Activated naive CD8-positive, alpha-beta T cell (primary cell): ENCODE results near the gene PTPRM.

Experiments
- H3K27ac Mint-ChIP-seq: one replicate; pipeline ENCODE4 v1.8.0; 2021; ENCODE audit warnings: mixed read lengths
- H3K27me3 Mint-ChIP-seq: one replicate; pipeline ENCODE4 v1.8.0; 2021; ENCODE audit warnings: mixed read lengths
- H3K36me3 Mint-ChIP-seq: one replicate; pipeline ENCODE4 v1.8.0; 2021; ENCODE audit warnings: mixed read lengths
- H3K4me1 Mint-ChIP-seq: one replicate; pipeline ENCODE4 v1.8.0; 2021; ENCODE audit warnings: low read depth, mixed read lengths
- H3K4me3 Mint-ChIP-seq: one replicate; pipeline ENCODE4 v1.8.0; 2021; ENCODE audit warnings: mild to moderate bottlenecking, mixed read lengths
- H3K9me3 Mint-ChIP-seq: one replicate; pipeline ENCODE4 v1.8.0; 2021; ENCODE audit warnings: low read depth, mixed read lengths

The PTPRM gene

DNA sequence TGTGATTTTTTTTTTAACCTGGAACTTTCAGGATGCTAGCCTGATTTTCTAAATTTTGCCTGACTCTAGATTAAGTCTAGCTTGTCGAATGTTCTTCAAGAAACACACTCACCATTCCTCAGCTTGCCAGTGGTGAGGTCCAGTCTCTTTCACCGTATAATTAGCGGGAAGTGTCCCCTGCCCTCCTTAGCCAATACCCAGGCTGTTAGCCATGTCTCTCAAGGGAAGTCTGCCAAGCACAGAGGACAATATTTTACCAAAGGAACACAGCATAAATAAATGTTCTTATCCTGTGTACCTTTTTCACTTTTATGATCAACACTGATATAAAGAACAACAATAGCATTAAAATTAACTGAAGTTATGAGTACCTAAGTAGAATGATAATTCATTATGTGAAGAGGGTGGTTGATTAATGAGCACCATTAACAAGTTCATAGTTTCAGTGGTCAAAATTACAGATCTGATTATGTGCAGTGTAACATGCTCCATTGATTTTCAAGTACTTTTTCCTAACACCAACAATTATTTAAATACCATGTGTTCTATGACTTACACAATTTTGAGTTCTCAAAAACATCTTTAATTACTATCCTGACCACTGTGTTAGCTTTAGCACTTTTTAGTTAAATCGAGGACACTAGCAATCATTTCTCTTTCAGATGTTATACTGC lies 596.3 kb downstream of the PTPRM start:
- H3K27ac Mint-ChIP-seq = no peak overlapping the region
- H3K4me1 Mint-ChIP-seq = no peaks in the 10 kb centered on the region
- no peaks in the 10 kb centered on the region for H3K27me3 Mint-ChIP-seq
- no peaks in the 10 kb centered on the region for H3K9me3 Mint-ChIP-seq
- no peaks in the 10 kb centered on the region for H3K36me3 Mint-ChIP-seq
- H3K4me3 Mint-ChIP-seq = no peak overlapping the region

DNA sequence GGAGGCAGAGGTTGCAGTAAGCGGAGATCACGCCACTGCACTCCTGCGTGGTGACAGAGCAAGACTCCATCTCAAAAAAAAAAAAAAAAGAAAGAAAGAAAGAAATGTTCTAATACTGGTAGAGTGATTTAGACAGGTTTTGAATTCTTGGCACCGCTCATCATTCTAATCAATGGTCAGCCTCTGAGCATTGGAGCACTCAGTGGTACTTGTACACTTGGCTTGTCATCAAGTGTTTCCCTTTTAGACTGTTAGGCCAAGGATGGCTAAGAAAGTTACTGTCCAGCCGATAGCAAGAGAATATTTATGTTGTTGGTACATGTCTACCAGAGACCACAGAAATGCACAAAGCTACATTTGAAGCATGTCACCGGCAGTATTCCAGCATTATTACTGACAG lies 598.0 kb downstream of the PTPRM start:
- no peaks in the 10 kb centered on the region for H3K4me1 Mint-ChIP-seq
- H3K36me3 Mint-ChIP-seq = no peaks in the 10 kb centered on the region
- H3K27ac Mint-ChIP-seq = no peak overlapping the region
- H3K4me3 Mint-ChIP-seq = no peak overlapping the region
- H3K27me3 Mint-ChIP-seq = no peaks in the 10 kb centered on the region
- H3K9me3 Mint-ChIP-seq = no peaks in the 10 kb centered on the region

DNA sequence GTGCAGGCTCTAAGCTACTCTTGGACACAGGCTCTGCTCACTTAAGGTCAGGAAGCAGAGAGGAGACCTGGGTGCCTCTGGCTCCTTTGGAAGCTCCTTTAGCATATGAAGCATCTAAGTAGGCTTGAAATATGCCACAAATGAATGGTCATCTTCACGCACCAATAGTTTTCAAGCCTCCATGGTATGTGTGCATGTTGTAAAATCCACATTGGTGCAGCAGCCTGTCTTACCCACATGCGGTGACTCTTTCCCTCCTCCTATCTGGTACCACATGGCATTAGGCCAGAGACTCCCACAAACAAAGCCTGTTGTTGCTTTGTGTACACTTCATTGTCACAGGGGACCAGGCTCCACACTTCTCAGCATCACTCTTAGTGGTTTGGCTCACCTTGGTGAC lies 599.9 kb downstream of the PTPRM start:
- Mint-ChIP-seq H3K4me1 (no peaks in the 10 kb centered on the region), H3K9me3 (no peaks in the 10 kb centered on the region), H3K4me3 (no peak overlapping the region), H3K27me3 (no peaks in the 10 kb centered on the region), H3K27ac (no peak overlapping the region), H3K36me3 (no peaks in the 10 kb centered on the region)

- no peaks in the 10 kb centered on the region for H3K4me1 Mint-ChIP-seq
- H3K27me3 Mint-ChIP-seq = no peaks in the 10 kb centered on the region
- no peaks in the 10 kb centered on the region for H3K36me3 Mint-ChIP-seq
- H3K9me3 Mint-ChIP-seq = no peaks in the 10 kb centered on the region
- no peak overlapping the region for H3K27ac Mint-ChIP-seq
- no peak overlapping the region for H3K4me3 Mint-ChIP-seq
These were observed 600.6 kb downstream of the PTPRM start for GRCh38 chr18:8167673-8168072.

DNA sequence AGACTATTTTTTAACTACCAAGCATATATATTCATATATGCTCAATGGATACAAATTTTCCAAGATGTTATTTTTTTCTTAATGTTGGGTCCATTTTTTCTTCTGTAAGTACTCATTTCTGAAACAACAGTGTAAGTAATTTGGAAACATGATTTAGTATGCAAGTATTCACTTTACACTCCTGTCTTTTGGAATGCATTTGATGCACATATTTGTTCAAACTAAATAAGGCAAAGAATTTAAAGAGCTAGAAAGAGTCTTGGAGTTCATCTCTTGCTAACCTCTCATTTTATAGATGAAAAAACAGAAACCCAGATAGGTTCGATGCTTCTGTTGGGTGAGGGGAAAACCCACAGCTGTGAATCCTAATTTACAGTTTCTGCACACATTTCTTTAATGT lies 602.6 kb downstream of the PTPRM start:
- Mint-ChIP-seq H3K36me3 (no peaks in the 10 kb centered on the region), H3K9me3 (no peaks in the 10 kb centered on the region), H3K4me3 (no peak overlapping the region), H3K4me1 (no peaks in the 10 kb centered on the region), H3K27ac (no peak overlapping the region), H3K27me3 (no peaks in the 10 kb centered on the region)

DNA sequence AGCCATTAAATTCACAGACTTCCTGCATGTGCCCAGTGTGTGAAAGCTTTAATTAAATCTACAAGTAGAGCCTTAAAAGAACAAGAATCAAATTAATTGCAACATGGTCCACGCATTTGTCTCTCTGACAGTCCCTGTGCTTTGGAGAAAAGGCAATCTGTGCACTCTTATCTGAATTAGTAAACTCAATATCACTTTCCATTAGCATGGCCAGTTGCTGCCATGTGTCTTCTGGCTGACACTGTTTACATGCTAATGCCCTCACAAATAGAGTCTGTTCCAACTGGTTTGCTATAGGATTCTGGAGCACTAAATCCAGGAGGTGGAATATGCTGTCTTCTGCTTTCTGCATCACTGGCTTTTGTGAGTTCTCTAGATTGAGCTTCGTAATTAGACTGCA lies 607.7 kb downstream of the PTPRM start:
- no peaks in the 10 kb centered on the region for H3K36me3 Mint-ChIP-seq
- no peak overlapping the region for H3K4me3 Mint-ChIP-seq
- H3K27me3 Mint-ChIP-seq = no peaks in the 10 kb centered on the region
- peaks cover under 1% of the 10 kb centered on the region for H3K9me3 Mint-ChIP-seq
- H3K4me1 Mint-ChIP-seq = no peaks in the 10 kb centered on the region
- H3K27ac Mint-ChIP-seq = no peak overlapping the region

- Mint-ChIP-seq H3K27ac (no peak overlapping the region), H3K9me3 (peaks cover 3% of the 10 kb centered on the region)
These were observed 608.5 kb downstream of the PTPRM start for GRCh38 chr18:8175501-8176061.

DNA sequence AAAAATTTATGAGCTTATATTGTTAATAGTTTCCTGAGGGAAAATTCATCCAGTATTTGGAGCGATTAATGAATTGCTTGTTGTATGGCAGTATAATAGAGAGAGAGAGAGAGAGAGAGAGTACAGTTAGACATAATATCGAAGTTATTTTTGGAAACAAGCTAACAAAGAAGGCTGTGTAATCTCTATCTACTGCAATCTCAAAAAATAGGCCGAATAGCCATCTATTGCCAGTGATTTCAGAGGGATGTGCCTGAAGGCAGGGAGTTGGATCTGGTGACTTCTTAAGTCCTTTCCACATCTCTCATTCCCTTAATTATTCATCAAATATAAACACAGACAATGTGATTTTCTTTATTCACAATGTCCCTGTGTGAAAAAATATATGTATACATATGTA lies 609.0 kb downstream of the PTPRM start:
- Mint-ChIP-seq H3K27me3 (no peaks in the 10 kb centered on the region), H3K9me3 (peaks cover 3% of the 10 kb centered on the region), H3K4me3 (no peak overlapping the region), H3K36me3 (no peaks in the 10 kb centered on the region), H3K4me1 (no peaks in the 10 kb centered on the region), H3K27ac (no peak overlapping the region)

More at GRCh38 chr18:8175501-8176061, 608.5 kb downstream of the PTPRM start:
- Mint-ChIP-seq H3K4me1 (no peaks in the 10 kb centered on the region), H3K27me3 (no peaks in the 10 kb centered on the region), H3K4me3 (no peak overlapping the region), H3K36me3 (no peaks in the 10 kb centered on the region)

DNA sequence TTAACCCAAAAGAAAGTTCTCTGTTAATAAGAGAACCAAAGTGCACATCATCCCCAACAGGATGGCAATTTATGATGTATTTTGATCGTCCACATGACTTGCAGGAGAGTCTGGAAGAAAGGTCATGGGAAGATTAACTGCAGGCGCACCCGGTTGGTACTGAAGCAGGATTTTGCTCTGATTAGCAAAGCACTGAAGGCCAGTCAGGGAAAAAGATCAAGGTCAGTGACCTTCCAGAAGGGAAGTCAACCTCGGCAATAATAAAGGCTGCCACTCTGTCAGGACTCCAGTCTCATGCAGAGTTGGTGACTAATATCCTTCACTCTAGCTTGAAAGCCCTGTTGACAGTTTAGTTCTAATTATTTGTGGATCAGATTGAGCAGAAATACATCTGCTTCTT lies 609.4 kb downstream of the PTPRM start:
- no peaks in the 10 kb centered on the region for H3K27me3 Mint-ChIP-seq
- H3K36me3 Mint-ChIP-seq = no peaks in the 10 kb centered on the region
- peaks cover 3% of the 10 kb centered on the region for H3K9me3 Mint-ChIP-seq
- H3K4me3 Mint-ChIP-seq = no peak overlapping the region
- H3K27ac Mint-ChIP-seq = no peak overlapping the region
- no peaks in the 10 kb centered on the region for H3K4me1 Mint-ChIP-seq

GRCh38 chr18:8177330-8178016 lies 610.4 kb downstream of the PTPRM start:
- H3K9me3 Mint-ChIP-seq = peaks cover 3% of the 10 kb centered on the region
- no peaks in the 10 kb centered on the region for H3K27me3 Mint-ChIP-seq
- no peaks in the 10 kb centered on the region for H3K4me1 Mint-ChIP-seq
- H3K36me3 Mint-ChIP-seq = no peaks in the 10 kb centered on the region
- H3K4me3 Mint-ChIP-seq = no peak overlapping the region
- no peak overlapping the region for H3K27ac Mint-ChIP-seq

DNA sequence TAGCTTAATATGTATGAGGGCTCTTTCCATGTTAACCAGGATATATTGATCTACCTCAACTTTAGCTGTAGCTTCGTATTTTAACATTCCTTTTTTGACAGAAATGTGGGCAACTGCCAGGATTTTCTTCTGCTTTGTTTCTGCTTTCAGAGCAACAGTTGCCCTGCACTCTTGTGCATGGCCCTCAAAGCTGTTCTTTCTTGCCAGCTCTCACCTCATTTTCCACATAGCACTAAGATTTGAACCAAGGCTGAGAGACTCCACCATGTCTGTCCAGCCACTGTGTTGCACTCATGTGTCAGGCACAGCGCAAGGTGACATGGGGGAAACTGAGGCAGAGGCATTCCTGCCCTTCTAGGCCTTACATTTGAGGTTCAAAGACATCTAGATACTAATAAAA lies 619.3 kb downstream of the PTPRM start:
- H3K27me3 Mint-ChIP-seq = peaks cover 1% of the 10 kb centered on the region
- H3K4me1 Mint-ChIP-seq = no peaks in the 10 kb centered on the region
- H3K9me3 Mint-ChIP-seq = no peaks in the 10 kb centered on the region
- no peak overlapping the region for H3K4me3 Mint-ChIP-seq
- H3K36me3 Mint-ChIP-seq = no peaks in the 10 kb centered on the region
- no peak overlapping the region for H3K27ac Mint-ChIP-seq

- peaks cover 1% of the 10 kb centered on the region for H3K27me3 Mint-ChIP-seq
- H3K9me3 Mint-ChIP-seq = no peaks in the 10 kb centered on the region
- no peak overlapping the region for H3K27ac Mint-ChIP-seq
- H3K4me1 Mint-ChIP-seq = no peaks in the 10 kb centered on the region
- no peak overlapping the region for H3K4me3 Mint-ChIP-seq
- no peaks in the 10 kb centered on the region for H3K36me3 Mint-ChIP-seq
These were observed 621.1 kb downstream of the PTPRM start for GRCh38 chr18:8188184-8188583.

- Mint-ChIP-seq H3K36me3 (no peaks in the 10 kb centered on the region), H3K27ac (no peak overlapping the region), H3K27me3 (no peaks in the 10 kb centered on the region), H3K9me3 (no peaks in the 10 kb centered on the region), H3K4me3 (no peak overlapping the region), H3K4me1 (no peaks in the 10 kb centered on the region)
These were observed 623.9 kb downstream of the PTPRM start for GRCh38 chr18:8190980-8191379.

DNA sequence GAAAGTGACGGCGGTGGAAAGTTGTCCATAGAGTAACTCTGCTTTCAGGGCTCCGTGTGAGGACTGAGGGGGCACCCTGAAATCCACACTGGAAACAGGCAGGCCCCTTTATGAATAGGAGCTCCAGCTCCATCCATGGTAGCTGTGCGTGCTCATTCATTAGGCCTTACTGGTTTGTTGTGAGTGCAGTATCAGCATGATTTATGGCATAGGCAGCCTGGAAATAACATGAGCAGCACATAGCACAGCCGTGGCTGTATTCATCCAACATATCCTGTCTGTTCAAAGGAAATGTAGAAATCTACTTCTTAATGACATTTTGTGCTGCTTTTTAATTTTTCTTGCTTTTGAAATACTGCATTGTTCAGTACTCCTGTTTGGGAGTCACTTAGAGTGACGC lies 627.3 kb downstream of the PTPRM start:
- Mint-ChIP-seq H3K27ac (no peak overlapping the region), H3K36me3 (no peaks in the 10 kb centered on the region), H3K4me3 (no peak overlapping the region), H3K9me3 (no peaks in the 10 kb centered on the region), H3K4me1 (no peaks in the 10 kb centered on the region), H3K27me3 (no peaks in the 10 kb centered on the region)

DNA sequence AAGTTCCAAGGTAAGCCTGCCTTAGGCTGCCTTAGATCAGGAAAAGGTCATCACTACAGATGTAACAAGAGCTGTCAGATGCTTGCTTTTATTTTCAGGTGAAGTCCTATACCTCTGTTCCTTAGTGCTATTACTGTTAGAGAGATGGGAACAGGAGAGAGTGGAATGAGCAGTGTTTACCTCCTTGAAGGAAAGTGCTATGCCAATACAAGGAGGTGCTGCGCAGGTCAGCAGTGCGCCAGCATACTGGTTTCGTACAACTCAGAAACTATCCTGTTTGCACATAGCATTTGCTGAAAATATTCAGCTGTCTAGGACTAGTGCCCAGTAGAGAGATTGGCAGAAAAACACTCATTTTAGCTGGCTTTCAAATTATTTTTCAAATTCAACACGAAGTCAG lies 629.1 kb downstream of the PTPRM start:
- no peaks in the 10 kb centered on the region for H3K9me3 Mint-ChIP-seq
- no peak overlapping the region for H3K4me3 Mint-ChIP-seq
- H3K36me3 Mint-ChIP-seq = no peaks in the 10 kb centered on the region
- H3K27ac Mint-ChIP-seq = no peak overlapping the region
- no peaks in the 10 kb centered on the region for H3K4me1 Mint-ChIP-seq
- H3K27me3 Mint-ChIP-seq = no peaks in the 10 kb centered on the region

GRCh38 chr18:8197499-8197898 lies 630.4 kb downstream of the PTPRM start:
- no peaks in the 10 kb centered on the region for H3K36me3 Mint-ChIP-seq
- no peaks in the 10 kb centered on the region for H3K4me1 Mint-ChIP-seq
- no peak overlapping the region for H3K27ac Mint-ChIP-seq
- no peak overlapping the region for H3K4me3 Mint-ChIP-seq
- H3K27me3 Mint-ChIP-seq = no peaks in the 10 kb centered on the region
- H3K9me3 Mint-ChIP-seq = no peaks in the 10 kb centered on the region
